GM18505 (cell line): ENCODE results near the gene PHF21B.
"Not testable (repeated sequence)": the region's sequence is repeated elsewhere in the genome, so short reads cannot be mapped to it uniquely, and the experiment has no call there.

ENCODE experiments used
- ATAC-seq: cut with Tn5 transposase; IDR thresholded peaks from one replicate; pipeline ENCODE4 v1.9.1; 2021; ENCODE audit not compliant: unreplicated experiment
- POLR2A ChIP-seq: IDR thresholded peaks from 4 replicates; pipeline ENCODE4 v1.6.1; 2011; ENCODE audit warnings: borderline replicate concordance; ENCODE audit not compliant: insufficient read depth, insufficient read length; ENCODE audit errors: extremely low read depth

The PHF21B gene

GRCh38 chr22:45009606-45010531 lies at the start of gene PHF21B:
PHF21B (minus strand) TSS chr22:45010005; CDS start chr22:45009549, 456 bp downstream.
- no peak for TF ChIP-seq POLR2A
- ATAC-seq, result no peak

- TF ChIP-seq POLR2A, result no peak
- no peak for ATAC-seq
Observed at GRCh38 chr22:45059296-45059695, 49.5 kb upstream of the PHF21B start.

GRCh38 chr22:45058622-45058912 lies 48.8 kb upstream of the PHF21B start:
- no peak for ATAC-seq

GRCh38 chr22:45055936-45056335 lies 46.1 kb upstream of the PHF21B start:
- ATAC-seq, result no peak
- TF ChIP-seq POLR2A, result no peak

More at GRCh38 chr22:45058622-45058912, 48.8 kb upstream of the PHF21B start:
- no peak for TF ChIP-seq POLR2A

- no peak for TF ChIP-seq POLR2A
- no peak for ATAC-seq
Observed at GRCh38 chr22:45053571-45053970, 43.8 kb upstream of the PHF21B start.

- no peak for TF ChIP-seq POLR2A
- ATAC-seq, result no peak
Observed at GRCh38 chr22:45053094-45053493, 43.3 kb upstream of the PHF21B start.

- ATAC-seq, result not testable (repeated sequence)
Observed at GRCh38 chr22:45052665-45053064, 42.9 kb upstream of the PHF21B start.

GRCh38 chr22:45051946-45052345 lies 42.1 kb upstream of the PHF21B start:
- ATAC-seq, result no peak
- TF ChIP-seq POLR2A, result no peak

- ATAC-seq, result no peak
- TF ChIP-seq POLR2A, result no peak
Observed at GRCh38 chr22:45051419-45051818, 41.6 kb upstream of the PHF21B start.

- no peak for TF ChIP-seq POLR2A
- ATAC-seq, result no peak
Observed at GRCh38 chr22:45047260-45047659, 37.5 kb upstream of the PHF21B start.

- ATAC-seq, result no peak
- TF ChIP-seq POLR2A, result no peak
Observed at GRCh38 chr22:45045208-45045607, 35.4 kb upstream of the PHF21B start.

- no peak for TF ChIP-seq POLR2A
- no peak for ATAC-seq
Observed at GRCh38 chr22:45042263-45042662, 32.5 kb upstream of the PHF21B start.

GRCh38 chr22:45039133-45039532 lies 29.3 kb upstream of the PHF21B start:
- no peak for ATAC-seq
- TF ChIP-seq POLR2A, result no peak

- TF ChIP-seq POLR2A, result no peak
- no peak for ATAC-seq
Observed at GRCh38 chr22:45036154-45036553, 26.3 kb upstream of the PHF21B start.
